IPS-18a (cell line): ENCODE results near the gene SELENOM.
A peak's percentile ranks its signal among the peaks of the same experiment; 100 is the strongest.

Experiments
- H3K27ac ChIP-seq: one replicate; pipeline ENCODE4 v1.5.1; 2013; ENCODE audit warnings: low read length
- H3K27me3 ChIP-seq: one replicate; pipeline ENCODE4 v1.6.1; 2013; ENCODE audit warnings: mild to moderate bottlenecking, low read length; ENCODE audit not compliant: control insufficient read depth, insufficient read depth
- H3K36me3 ChIP-seq: one replicate; pipeline ENCODE4 v1.6.1; 2013; ENCODE audit warnings: low read depth, low read length; ENCODE audit not compliant: control insufficient read depth
- H3K4me1 ChIP-seq: one replicate; pipeline ENCODE4 v1.6.1; 2013; ENCODE audit warnings: low read depth, low read length; ENCODE audit not compliant: control insufficient read depth
- H3K4me3 ChIP-seq: one replicate; pipeline ENCODE4 v1.5.1; 2013; ENCODE audit warnings: low read length
- H3K9ac ChIP-seq: one replicate; pipeline ENCODE4 v1.6.1; 2013; ENCODE audit warnings: mild to moderate bottlenecking, low read length, moderate library complexity
- H3K9me3 ChIP-seq: one replicate; pipeline ENCODE4 v1.6.1; 2013; ENCODE audit warnings: low read depth, low read length; ENCODE audit not compliant: control insufficient read depth

Gene SELENOM

GRCh38 chr22:31128156-31128555 lies 20.8 kb upstream of the SELENOM start:
- peaks cover 6% of the 10 kb centered on the region for H3K4me1 ChIP-seq
- H3K9me3 ChIP-seq, result no peaks in the 10 kb centered on the region
- H3K4me3 ChIP-seq, result no peak overlapping the region
- H3K27me3 ChIP-seq, result no peaks in the 10 kb centered on the region
- no peak overlapping the region for H3K9ac ChIP-seq
- H3K27ac ChIP-seq, result no peak overlapping the region
- H3K36me3 ChIP-seq, result peaks cover 5% of the 10 kb centered on the region

DNA sequence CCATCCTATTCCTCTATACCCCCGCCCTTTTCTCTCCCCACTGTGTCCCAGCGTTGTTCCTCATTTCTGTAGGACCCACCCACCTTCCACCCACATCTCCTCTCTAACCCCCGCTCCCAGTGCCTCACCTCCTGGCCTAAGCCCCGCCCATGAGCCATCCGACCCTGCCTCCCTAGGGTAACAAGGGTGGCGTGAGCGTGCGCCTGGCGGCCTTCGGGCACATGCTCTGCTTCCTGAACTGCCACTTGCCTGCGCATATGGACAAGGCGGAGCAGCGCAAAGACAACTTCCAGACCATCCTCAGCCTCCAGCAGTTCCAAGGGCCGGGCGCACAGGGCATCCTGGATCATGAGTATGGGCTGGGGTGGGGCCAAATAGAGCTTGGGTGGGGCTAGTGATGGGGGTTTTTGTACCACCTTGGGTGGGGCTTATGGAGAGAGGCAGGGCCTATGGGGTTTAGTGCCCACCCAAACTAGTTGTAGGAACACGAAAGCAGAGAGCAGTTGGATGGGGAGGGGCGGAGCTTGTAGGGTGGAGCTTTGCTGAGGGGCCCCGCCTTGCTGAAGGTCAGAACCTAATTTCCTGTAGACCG lies 19.9 kb upstream of the SELENOM start:
- Histone ChIP-seq H3K27ac (no peak overlapping the region), H3K27me3 (no peaks in the 10 kb centered on the region), H3K36me3 (no peaks in the 10 kb centered on the region), H3K9ac (no peak overlapping the region), H3K9me3 (no peaks in the 10 kb centered on the region), H3K4me1 (peaks cover 15% of the 10 kb centered on the region), H3K4me3 (peak overlapping the region; percentile 24)

DNA sequence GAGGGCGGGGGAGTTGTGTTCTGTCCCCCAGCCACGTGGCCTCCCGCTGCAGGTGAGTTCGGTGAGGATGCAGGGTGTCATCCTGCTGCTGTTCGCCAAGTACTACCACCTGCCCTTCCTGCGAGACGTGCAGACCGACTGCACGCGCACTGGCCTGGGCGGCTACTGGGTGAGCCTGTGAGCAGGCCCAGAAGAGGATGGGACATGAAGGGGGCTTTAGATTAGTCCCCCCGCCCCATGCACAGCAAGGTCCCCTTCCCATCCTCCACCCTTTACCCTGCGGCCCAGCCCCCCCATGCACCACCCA lies 19.5 kb upstream of the SELENOM start:
- Histone ChIP-seq H3K36me3 (no peaks in the 10 kb centered on the region), H3K9me3 (no peaks in the 10 kb centered on the region), H3K27ac (no peak overlapping the region), H3K27me3 (no peaks in the 10 kb centered on the region), H3K4me1 (peaks cover 18% of the 10 kb centered on the region), H3K9ac (no peak overlapping the region), H3K4me3 (peak overlapping the region; percentile 24)

DNA sequence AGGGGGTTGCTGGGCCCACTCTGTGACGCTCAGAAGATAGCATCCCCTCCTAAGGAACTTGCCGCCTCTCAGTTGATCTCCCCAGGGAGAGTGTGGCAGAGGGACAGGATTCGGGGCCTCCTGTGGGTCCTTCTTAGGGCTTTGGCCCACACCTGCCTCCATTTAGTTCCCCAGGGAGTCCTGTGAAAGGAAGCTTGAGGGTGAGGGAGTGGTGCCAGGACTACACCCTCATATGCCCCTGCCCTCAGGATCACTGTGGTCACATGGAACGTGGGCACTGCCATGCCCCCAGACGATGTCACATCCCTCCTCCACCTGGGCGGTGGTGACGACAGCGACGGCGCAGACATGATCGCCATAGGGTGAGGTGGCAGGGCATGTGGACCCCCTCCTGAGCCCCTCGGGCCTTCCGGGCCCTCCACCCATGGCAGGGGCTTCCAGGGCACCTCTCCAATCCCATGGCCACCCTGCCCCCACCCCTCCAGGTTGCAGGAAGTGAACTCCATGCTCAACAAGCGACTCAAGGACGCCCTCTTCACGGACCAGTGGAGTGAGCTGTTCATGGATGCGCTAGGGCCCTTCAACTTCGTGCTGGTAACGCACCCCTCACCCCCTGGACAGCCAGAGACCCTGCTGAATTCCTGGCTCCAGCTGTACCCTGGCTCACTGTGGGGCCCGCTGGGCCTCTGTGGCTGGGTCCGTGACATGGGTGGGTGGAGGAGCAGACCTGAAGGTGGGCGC lies 18.9 kb upstream of the SELENOM start:
- Histone ChIP-seq H3K36me3 (no peaks in the 10 kb centered on the region), H3K9ac (no peak overlapping the region), H3K4me1 (peaks cover 18% of the 10 kb centered on the region), H3K9me3 (no peaks in the 10 kb centered on the region), H3K4me3 (no peak overlapping the region), H3K27me3 (no peaks in the 10 kb centered on the region), H3K27ac (no peak overlapping the region)

DNA sequence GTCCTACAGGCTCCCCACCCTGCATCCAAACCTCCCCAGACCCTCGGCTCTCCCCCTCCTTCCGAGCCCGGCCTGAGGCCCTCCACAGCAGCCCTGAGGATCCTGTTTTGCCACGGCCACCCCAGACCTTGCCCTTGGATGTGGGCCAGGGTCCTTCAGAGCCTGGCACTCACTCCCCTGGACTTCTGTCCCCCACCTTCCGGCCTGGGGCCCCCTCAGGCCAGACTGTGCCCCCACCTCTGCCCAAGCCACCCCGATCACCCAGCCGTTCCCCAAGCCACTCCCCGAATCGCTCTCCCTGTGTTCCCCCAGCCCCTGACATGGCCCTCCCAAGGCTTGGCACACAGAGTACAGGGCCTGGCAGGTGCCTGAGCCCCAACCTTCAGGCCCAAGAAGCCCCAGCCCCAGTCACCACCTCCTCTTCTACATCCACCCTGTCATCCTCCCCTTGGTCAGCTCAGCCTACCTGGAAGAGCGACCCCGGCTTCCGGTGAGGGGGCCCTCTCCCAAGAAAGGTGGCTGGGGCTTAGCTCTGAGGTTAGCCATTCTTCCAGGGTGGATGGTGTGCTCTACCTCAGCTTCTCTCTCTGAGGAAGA lies 18.3 kb upstream of the SELENOM start:
- H3K27ac ChIP-seq, result no peak overlapping the region
- H3K36me3 ChIP-seq, result no peaks in the 10 kb centered on the region
- no peak overlapping the region for H3K4me3 ChIP-seq
- H3K27me3 ChIP-seq, result no peaks in the 10 kb centered on the region
- H3K9ac ChIP-seq, result no peak overlapping the region
- no peaks in the 10 kb centered on the region for H3K9me3 ChIP-seq
- peaks cover 19% of the 10 kb centered on the region for H3K4me1 ChIP-seq

DNA sequence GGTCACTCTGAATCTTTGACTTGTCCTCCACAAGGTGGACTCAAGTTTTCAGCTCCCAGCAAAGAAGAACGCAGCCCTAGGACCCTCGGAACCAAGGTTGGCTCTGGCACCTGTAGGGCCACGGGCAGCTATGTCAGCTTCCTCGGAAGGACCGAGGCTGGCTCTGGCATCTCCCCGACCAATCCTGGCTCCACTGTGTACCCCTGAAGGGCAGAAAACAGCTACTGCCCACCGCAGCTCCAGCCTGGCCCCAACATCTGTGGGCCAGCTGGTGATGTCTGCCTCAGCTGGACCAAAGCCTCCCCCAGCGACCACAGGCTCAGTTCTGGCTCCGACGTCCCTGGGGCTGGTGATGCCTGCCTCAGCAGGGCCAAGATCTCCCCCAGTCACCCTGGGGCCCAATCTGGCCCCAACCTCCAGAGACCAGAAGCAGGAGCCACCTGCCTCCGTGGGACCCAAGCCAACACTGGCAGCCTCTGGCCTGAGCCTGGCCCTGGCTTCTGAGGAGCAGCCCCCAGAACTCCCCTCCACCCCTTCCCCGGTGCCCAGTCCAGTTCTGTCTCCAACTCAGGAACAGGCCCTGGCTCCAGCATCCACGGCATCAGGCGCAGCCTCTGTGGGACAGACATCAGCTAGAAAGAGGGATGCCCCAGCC lies 17.6 kb upstream of the SELENOM start:
- Histone ChIP-seq H3K27ac (no peak overlapping the region), H3K9ac (no peak overlapping the region), H3K4me1 (peaks cover 22% of the 10 kb centered on the region), H3K4me3 (no peak overlapping the region), H3K27me3 (no peaks in the 10 kb centered on the region), H3K9me3 (no peaks in the 10 kb centered on the region), H3K36me3 (no peaks in the 10 kb centered on the region)

- Histone ChIP-seq H3K9ac (no peak overlapping the region), H3K4me1 (peaks cover 22% of the 10 kb centered on the region), H3K27ac (no peak overlapping the region), H3K9me3 (no peaks in the 10 kb centered on the region), H3K4me3 (no peak overlapping the region), H3K36me3 (no peaks in the 10 kb centered on the region), H3K27me3 (no peaks in the 10 kb centered on the region)
These were observed 16.9 kb upstream of the SELENOM start for GRCh38 chr22:31124290-31124689.

DNA sequence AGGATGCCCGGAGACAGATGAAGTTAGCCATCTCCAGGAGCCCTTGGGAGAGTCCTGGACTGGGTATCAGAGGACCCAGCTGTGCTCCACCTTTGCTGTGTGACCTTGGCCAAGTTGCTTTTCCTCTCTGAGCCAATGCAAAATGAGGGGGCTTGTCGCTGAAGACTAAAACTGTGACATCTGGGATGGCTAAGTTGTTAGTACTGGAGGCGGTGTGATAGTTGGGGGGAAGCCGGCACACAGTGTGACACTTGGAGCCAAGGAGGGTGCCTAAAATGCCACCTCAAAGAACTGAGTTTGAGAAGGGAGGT lies 15.9 kb upstream of the SELENOM start:
- no peaks in the 10 kb centered on the region for H3K36me3 ChIP-seq
- no peaks in the 10 kb centered on the region for H3K27me3 ChIP-seq
- H3K9ac ChIP-seq, result peak overlapping the region; percentile 53
- H3K4me3 ChIP-seq, result peak overlapping the region; percentile 59
- H3K9me3 ChIP-seq, result no peaks in the 10 kb centered on the region
- H3K4me1 ChIP-seq, result peaks cover 22% of the 10 kb centered on the region
- no peak overlapping the region for H3K27ac ChIP-seq

- Histone ChIP-seq H3K36me3 (no peaks in the 10 kb centered on the region), H3K27ac (no peak within 1 kb of the TSS), H3K9me3 (no peaks in the 10 kb centered on the region), H3K9ac (peak within 1 kb of the TSS; percentile 53), H3K4me1 (peaks cover 22% of the 10 kb centered on the region), H3K27me3 (no peaks in the 10 kb centered on the region), H3K4me3 (peak within 1 kb of the TSS; percentile 59)
These were observed 15.3 kb upstream of the SELENOM start, which contains the start of gene INPP5J for GRCh38 chr22:31122532-31123291. INPP5J (plus strand) TSS chr22:31122966; CDS start chr22:31123015, 49 bp downstream.

- Histone ChIP-seq H3K9ac (no peak overlapping the region), H3K4me1 (peaks cover 21% of the 10 kb centered on the region), H3K9me3 (no peaks in the 10 kb centered on the region), H3K27ac (no peak overlapping the region), H3K36me3 (no peaks in the 10 kb centered on the region), H3K27me3 (no peaks in the 10 kb centered on the region), H3K4me3 (no peak overlapping the region)
These were observed 14.8 kb upstream of the SELENOM start for GRCh38 chr22:31122196-31122531.

DNA sequence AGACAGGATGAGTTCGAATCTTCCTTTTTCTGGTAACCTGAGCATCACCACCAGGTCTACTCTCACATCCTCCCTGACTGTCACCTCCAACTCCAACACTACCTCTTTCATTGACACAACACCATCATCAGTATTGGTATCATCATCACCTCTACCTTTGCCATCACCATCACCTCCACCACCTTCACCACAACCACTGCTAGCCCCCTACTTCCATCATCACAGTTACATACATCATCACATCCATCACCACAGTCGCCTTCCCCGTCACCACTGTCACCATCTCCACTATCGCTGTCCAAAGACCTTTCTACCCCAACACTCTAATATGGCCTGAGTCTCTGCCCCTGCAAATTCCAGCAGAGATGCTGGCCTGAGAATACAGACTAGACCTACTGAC lies 14.0 kb upstream of the SELENOM start:
- no peaks in the 10 kb centered on the region for H3K36me3 ChIP-seq
- H3K27ac ChIP-seq, result no peak overlapping the region
- no peaks in the 10 kb centered on the region for H3K27me3 ChIP-seq
- peaks cover 19% of the 10 kb centered on the region for H3K4me1 ChIP-seq
- no peak overlapping the region for H3K4me3 ChIP-seq
- no peak overlapping the region for H3K9ac ChIP-seq
- no peaks in the 10 kb centered on the region for H3K9me3 ChIP-seq
